DOHH2 (cell line): Measurements from ENCODE around the gene HOXA6.

Experiments
- H3F3A ChIP-seq: fragments of 200-600 bp; sonication (generic), shearing (Covaris generic); 2 replicates; pipeline ENCODE4 v1.6.0; 2016; ENCODE audit warnings: antibody characterized with exemption, mild to moderate bottlenecking; ENCODE audit not compliant: control insufficient read depth, insufficient read depth
- H3K27ac ChIP-seq: fragments of 200-600 bp; sonication (generic); 2 replicates; pipeline ENCODE4 v1.5.1; 2014; ENCODE audit warnings: low read depth, mild to moderate bottlenecking, low read length, moderate library complexity
- H3K27me3 ChIP-seq: fragments of 200-600 bp; sonication (generic); 2 replicates; pipeline ENCODE4 v1.6.1; 2014; ENCODE audit warnings: mild to moderate bottlenecking, low read length, mixed read lengths; ENCODE audit not compliant: control insufficient read depth
- H3K36me3 ChIP-seq: fragments of 200-600 bp; sonication (generic); 2 replicates; pipeline ENCODE4 v1.6.1; 2014; ENCODE audit warnings: mild to moderate bottlenecking, low read length, moderate library complexity, mixed read lengths; ENCODE audit not compliant: control insufficient read depth
- H3K4me1 ChIP-seq: fragments of 200-600 bp; sonication (generic); 2 replicates; pipeline ENCODE4 v1.6.1; 2014; ENCODE audit warnings: mild to moderate bottlenecking, low read length, mixed read lengths; ENCODE audit not compliant: control insufficient read depth
- H3K4me2 ChIP-seq: fragments of 200-600 bp; sonication (generic); 2 replicates; pipeline ENCODE4 v1.6.0; 2014; ENCODE audit warnings: mild to moderate bottlenecking, low read length, moderate library complexity
- H3K4me3 ChIP-seq: fragments of 200-600 bp; sonication (generic); 2 replicates; pipeline ENCODE4 v1.5.1; 2014; ENCODE audit warnings: mild to moderate bottlenecking, low read length, mixed read lengths
- H3K79me2 ChIP-seq: fragments of 200-600 bp; sonication (generic); 2 replicates; pipeline ENCODE4 v1.6.1; 2014; ENCODE audit warnings: mild to moderate bottlenecking, low read length, mixed read lengths; ENCODE audit not compliant: control insufficient read depth
- H3K9me2 ChIP-seq: fragments of 200-600 bp; sonication (generic); replicated peaks from 2 replicates; pipeline ENCODE4 v1.6.1; 2014; ENCODE audit warnings: mild to moderate bottlenecking, low read length, mixed read lengths; ENCODE audit not compliant: control insufficient read depth
- H3K9me3 ChIP-seq: fragments of 200-600 bp; sonication (generic); 2 replicates; pipeline ENCODE4 v1.6.1; 2014; ENCODE audit warnings: antibody characterized with exemption, low read length, mixed read lengths; ENCODE audit not compliant: control insufficient read depth, insufficient read depth
- H4K20me1 ChIP-seq: fragments of 200-600 bp; sonication (generic); 2 replicates; pipeline ENCODE4 v1.6.0; 2014; ENCODE audit warnings: low read depth, mild to moderate bottlenecking, antibody characterized with exemption, low read length, moderate library complexity; ENCODE audit not compliant: control insufficient read depth, insufficient read depth
- EZH2phosphoT487 ChIP-seq: fragments of 200-600 bp; sonication (generic); IDR thresholded peaks from 2 replicates; pipeline ENCODE4 v1.6.1; 2017; ENCODE audit warnings: borderline replicate concordance, mild to moderate bottlenecking, antibody characterized with exemption, low read length, moderate library complexity, mixed read lengths
- TF ChIP-seq, protein P1 (sequence below): fragments of 200-600 bp; sonication (generic); IDR thresholded peaks from one replicate; pipeline ENCODE4 v1.5.1; 2014; ENCODE audit warnings: antibody characterized with exemption, mild to moderate bottlenecking, low read depth, low read length; ENCODE audit not compliant: poor library complexity, severe bottlenecking

Gene HOXA6

GRCh38 chr7:27121684-27122076 lies 25.9 kb downstream of the HOXA6 start:
- TF ChIP-seq, protein P1, sequence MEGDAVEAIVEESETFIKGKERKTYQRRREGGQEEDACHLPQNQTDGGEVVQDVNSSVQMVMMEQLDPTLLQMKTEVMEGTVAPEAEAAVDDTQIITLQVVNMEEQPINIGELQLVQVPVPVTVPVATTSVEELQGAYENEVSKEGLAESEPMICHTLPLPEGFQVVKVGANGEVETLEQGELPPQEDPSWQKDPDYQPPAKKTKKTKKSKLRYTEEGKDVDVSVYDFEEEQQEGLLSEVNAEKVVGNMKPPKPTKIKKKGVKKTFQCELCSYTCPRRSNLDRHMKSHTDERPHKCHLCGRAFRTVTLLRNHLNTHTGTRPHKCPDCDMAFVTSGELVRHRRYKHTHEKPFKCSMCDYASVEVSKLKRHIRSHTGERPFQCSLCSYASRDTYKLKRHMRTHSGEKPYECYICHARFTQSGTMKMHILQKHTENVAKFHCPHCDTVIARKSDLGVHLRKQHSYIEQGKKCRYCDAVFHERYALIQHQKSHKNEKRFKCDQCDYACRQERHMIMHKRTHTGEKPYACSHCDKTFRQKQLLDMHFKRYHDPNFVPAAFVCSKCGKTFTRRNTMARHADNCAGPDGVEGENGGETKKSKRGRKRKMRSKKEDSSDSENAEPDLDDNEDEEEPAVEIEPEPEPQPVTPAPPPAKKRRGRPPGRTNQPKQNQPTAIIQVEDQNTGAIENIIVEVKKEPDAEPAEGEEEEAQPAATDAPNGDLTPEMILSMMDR: no peak
- no peak for TF ChIP-seq EZH2phosphoT487
- H3F3A ChIP-seq: no peaks in the 10 kb centered on the region
- no peak overlapping the region for H3K4me2 ChIP-seq
- H3K27ac ChIP-seq: no peak overlapping the region
- no peaks in the 10 kb centered on the region for H3K36me3 ChIP-seq
- H3K4me3 ChIP-seq: no peak overlapping the region
- no peaks in the 10 kb centered on the region for H3K79me2 ChIP-seq
- peaks cover 13% of the 10 kb centered on the region for H3K27me3 ChIP-seq
- H3K4me1 ChIP-seq: no peaks in the 10 kb centered on the region
- H3K9me2 ChIP-seq: no peaks in the 10 kb centered on the region
- no peaks in the 10 kb centered on the region for H4K20me1 ChIP-seq
- H3K9me3 ChIP-seq: no peaks in the 10 kb centered on the region

DNA sequence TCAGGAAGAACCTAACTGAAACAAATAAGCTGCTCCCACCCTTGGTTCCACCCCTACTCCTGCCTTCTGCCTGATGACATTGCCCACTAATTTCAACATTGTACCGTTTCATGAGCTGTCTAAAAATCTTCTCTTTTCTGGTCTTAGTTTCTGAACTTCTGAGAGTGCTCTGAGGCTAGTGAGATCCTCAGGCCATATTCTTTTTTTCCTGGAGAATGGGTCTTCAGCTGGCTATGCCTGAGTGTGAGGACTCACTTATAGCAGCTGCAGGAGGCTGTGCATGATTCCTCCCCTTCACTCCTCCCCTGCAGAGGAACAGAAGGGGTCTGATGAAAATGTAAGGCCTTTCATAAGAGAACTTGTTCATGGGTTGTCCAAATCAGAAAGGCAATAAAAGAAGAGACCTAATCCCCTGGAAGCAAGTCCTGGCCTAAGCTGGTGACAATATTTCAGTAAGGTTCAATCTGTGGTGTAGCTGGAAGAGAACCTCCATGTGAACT lies 28.1 kb downstream of the HOXA6 start:
- Histone ChIP-seq H3K36me3 (no peaks in the 10 kb centered on the region), H3F3A (no peaks in the 10 kb centered on the region), H3K9me2 (no peaks in the 10 kb centered on the region), H3K27me3 (no peaks in the 10 kb centered on the region), H3K9me3 (no peaks in the 10 kb centered on the region), H3K4me1 (no peaks in the 10 kb centered on the region), H3K4me2 (no peak overlapping the region), H3K79me2 (no peaks in the 10 kb centered on the region), H4K20me1 (no peaks in the 10 kb centered on the region), H3K27ac (no peak overlapping the region), H3K4me3 (no peak overlapping the region)
- TF ChIP-seq, protein P1: no peak
- TF ChIP-seq EZH2phosphoT487: no peak

DNA sequence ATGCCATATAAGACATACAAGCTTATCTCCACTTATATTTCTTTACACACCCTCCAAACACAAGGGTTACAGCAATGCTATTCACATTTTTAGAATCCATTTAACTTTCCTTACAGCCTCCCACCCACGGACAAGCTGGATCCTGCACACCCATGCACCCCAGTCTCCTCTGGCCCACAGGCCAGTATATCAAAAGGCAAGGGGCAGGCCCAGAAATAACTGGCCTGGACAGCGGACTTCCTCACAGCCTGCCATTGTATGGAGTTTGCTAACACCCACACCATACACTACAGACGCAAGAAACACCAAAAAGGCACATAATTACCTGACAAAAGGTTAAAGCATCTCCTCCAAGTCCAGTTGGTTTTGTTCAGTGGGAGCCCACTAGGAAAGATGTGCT lies 29.0 kb downstream of the HOXA6 start:
- Histone ChIP-seq H3K4me3 (no peak overlapping the region), H3K36me3 (no peaks in the 10 kb centered on the region), H3K27ac (no peak overlapping the region), H4K20me1 (no peaks in the 10 kb centered on the region), H3K9me2 (no peaks in the 10 kb centered on the region), H3K4me1 (no peaks in the 10 kb centered on the region), H3K9me3 (no peaks in the 10 kb centered on the region), H3K27me3 (no peaks in the 10 kb centered on the region), H3K4me2 (no peak overlapping the region), H3F3A (no peaks in the 10 kb centered on the region), H3K79me2 (no peaks in the 10 kb centered on the region)
- TF ChIP-seq EZH2phosphoT487: no peak
- TF ChIP-seq, protein P1: no peak
